Retinal pigment epithelial cell (primary cell): Measurements from ENCODE around the gene HMCES.

Experiments
- DNase-seq: peaks from one replicate; pipeline ENCODE4 v3.0.0-alpha.2; 2010; ENCODE audit warnings: low read depth
- H3K4me3 ChIP-seq: 2 replicates; pipeline ENCODE4 v1.5.1; 2011; ENCODE audit warnings: mild to moderate bottlenecking, low read length, control low read depth, moderate library complexity
- CTCF ChIP-seq: conservative IDR thresholded peaks from 2 replicates; pipeline ENCODE4 v1.5.1; 2011; ENCODE audit warnings: low read depth, low read length, control low read depth, inconsistent platforms

HMCES gene

GRCh38 chr3:129278439-129278965, at the start of gene HMCES:
Gene HMCES (plus strand): TSS chr3:129278870. CDS start chr3:129279733, 863 bp downstream.
- DNase-seq = no peak
- H3K4me3 ChIP-seq = peak within 1 kb of the TSS; percentile 91
- TF ChIP-seq CTCF = no peak

- peak; percentile 37 for DNase-seq
These were observed 49.6 kb upstream of the HMCES start for GRCh38 chr3:129228891-129229585.

GRCh38 chr3:129230311-129231019, 48.2 kb upstream of the HMCES start:
- H3K4me3 ChIP-seq = no peak overlapping the region
- no peak for TF ChIP-seq CTCF
- no peak for DNase-seq

More at GRCh38 chr3:129228891-129229585, 49.6 kb upstream of the HMCES start:
- H3K4me3 ChIP-seq = no peak overlapping the region
- TF ChIP-seq CTCF = peak; percentile 22

GRCh38 chr3:129231331-129232119, 47.1 kb upstream of the HMCES start:
- no peak for TF ChIP-seq CTCF
- no peak overlapping the region for H3K4me3 ChIP-seq
- no peak for DNase-seq

- no peak overlapping the region for H3K4me3 ChIP-seq
- no peak for DNase-seq
- no peak for TF ChIP-seq CTCF
These were observed 45.1 kb upstream of the HMCES start for GRCh38 chr3:129233538-129233937.

- H3K4me3 ChIP-seq = no peak overlapping the region
- TF ChIP-seq CTCF = no peak
- DNase-seq = no peak
These were observed 44.2 kb upstream of the HMCES start for GRCh38 chr3:129234441-129234840.
